IMR-90 (cell line): Measurements from ENCODE around the gene MLH1. TPM values are rescaled to one million over a fixed set of nuclear protein-coding genes. Genes with fewer than 3 reads are reported as not detected.
A peak's percentile ranks its signal among the peaks of the same experiment; 100 is the strongest.

Experiments
- ATAC-seq: fragments of 200-7000 bp; cut with Tn5 transposase; 2 replicates; pipeline ENCODE4 v1.9.1; 2020; ENCODE audit warnings: low read depth, mild to moderate bottlenecking, moderate library complexity
- BruUV-seq: library from RNA; stranded (reverse); fragments of 400-500 nt; replicated peaks from 2 replicates; lab custom pipeline; 2021; lab: Mats Ljungman, UMichigan
- CTCF ChIA-PET: fragments of 300-600 bp; formaldehyde crosslinking; extraction: SDS; loops from one replicate; lab custom pipeline; 2021; ENCODE audit warnings: antibody characterized with exemption; lab: Yijun Ruan, JAX
- POLR2A ChIA-PET: fragments of 300-600 bp; sonication (Branson Sonifier 250); formaldehyde crosslinking; loops from one replicate; lab custom pipeline; 2022; ENCODE audit warnings: antibody characterized with exemption; ENCODE audit not compliant: unreplicated experiment; lab: Charles Lee
- DNase-seq: peaks from one replicate; pipeline ENCODE4 v3.0.0; 2013
- H2AFZ ChIP-seq: replicated peaks from 2 replicates; pipeline ENCODE3; 2013; ENCODE audit warnings: low read length, mild to moderate bottlenecking; ENCODE audit not compliant: poor library complexity
- H2AK5ac ChIP-seq: 2 replicates; pipeline ENCODE4 v1.6.1; 2013; ENCODE audit warnings: low read depth, low read length, inconsistent platforms
- H2AK9ac ChIP-seq: replicated peaks from 2 replicates; pipeline ENCODE3; 2013; ENCODE audit warnings: mild to moderate bottlenecking, low read depth, low read length, moderate library complexity; ENCODE audit not compliant: poor library complexity
- H2BK120ac ChIP-seq: 2 replicates; pipeline ENCODE4 v1.6.1; 2013; ENCODE audit warnings: low read depth, low read length, inconsistent platforms
- H2BK15ac ChIP-seq: 3 replicates; pipeline ENCODE4 v1.6.1; 2013; ENCODE audit warnings: low read depth, low read length, inconsistent platforms
- H2BK20ac ChIP-seq: 2 replicates; pipeline ENCODE4 v1.6.1; 2013; ENCODE audit warnings: low read depth, mild to moderate bottlenecking, inconsistent platforms, low read length, moderate library complexity
- H2BK5ac ChIP-seq: 2 replicates; pipeline ENCODE4 v1.6.1; 2013; ENCODE audit warnings: mild to moderate bottlenecking, low read depth, low read length, inconsistent platforms; ENCODE audit not compliant: poor library complexity, severe bottlenecking
- H3K14ac ChIP-seq: replicated peaks from 2 replicates; pipeline ENCODE4 v1.6.1; 2013; ENCODE audit warnings: low read depth, low read length, inconsistent platforms
- H3K18ac ChIP-seq: 2 replicates; pipeline ENCODE4 v1.6.1; 2013; ENCODE audit warnings: low read depth, low read length, control low read depth
- H3K23ac ChIP-seq: 2 replicates; pipeline ENCODE4 v1.6.1; 2013; ENCODE audit warnings: low read depth, low read length, inconsistent platforms
- H3K27ac ChIP-seq: 2 replicates; pipeline ENCODE4 v1.5.1; 2013; ENCODE audit warnings: mild to moderate bottlenecking, control low read depth, low read length; ENCODE audit not compliant: insufficient read depth
- H3K27me3 ChIP-seq: 2 replicates; pipeline ENCODE4 v1.6.1; 2013; ENCODE audit warnings: low read length; ENCODE audit not compliant: control insufficient read depth, insufficient read depth
- H3K36me3 ChIP-seq: 2 replicates; pipeline ENCODE4 v1.6.1; 2013; ENCODE audit warnings: low read length, mixed read lengths; ENCODE audit not compliant: control insufficient read depth, insufficient read depth
- H3K4ac ChIP-seq: 2 replicates; pipeline ENCODE4 v1.6.1; 2013; ENCODE audit warnings: low read depth, low read length, inconsistent platforms
- H3K4me1 ChIP-seq: 2 replicates; pipeline ENCODE4 v1.6.1; 2013; ENCODE audit warnings: low read length, mixed read lengths; ENCODE audit not compliant: control insufficient read depth, insufficient read depth
- H3K4me2 ChIP-seq: 2 replicates; pipeline ENCODE4 v1.6.1; 2013; ENCODE audit warnings: low read depth, mild to moderate bottlenecking, control low read depth, low read length, moderate library complexity
- H3K4me3 ChIP-seq: 2 replicates; pipeline ENCODE4 v1.5.1; 2013; ENCODE audit warnings: low read depth, mild to moderate bottlenecking, control low read depth, low read length, moderate library complexity; ENCODE audit not compliant: insufficient read depth
- H3K56ac ChIP-seq: 2 replicates; pipeline ENCODE4 v1.6.1; 2013; ENCODE audit warnings: low read length, inconsistent platforms; ENCODE audit not compliant: insufficient read depth; ENCODE audit errors: extremely low read depth
- H3K79me1 ChIP-seq, 2 experiments: 2 replicates each; pipeline ENCODE4 v1.6.1; 2013; ENCODE audit warnings: low read length in 2 of 2, inconsistent platforms in 1 of 2, low read depth in 1 of 2
- H3K9ac ChIP-seq: 2 replicates; pipeline ENCODE4 v1.6.1; 2013; ENCODE audit warnings: low read depth, low read length, control low read depth
- H3K9me1 ChIP-seq: 2 replicates; pipeline ENCODE4 v1.6.1; 2013; ENCODE audit warnings: low read length, inconsistent platforms; ENCODE audit not compliant: insufficient read depth
- H3K9me3 ChIP-seq: 2 replicates; pipeline ENCODE4 v1.6.1; 2013; ENCODE audit warnings: low read length; ENCODE audit not compliant: control insufficient read depth, insufficient read depth
- H4K20me1 ChIP-seq: 2 replicates; pipeline ENCODE4 v1.6.1; 2013; ENCODE audit warnings: low read length, inconsistent platforms; ENCODE audit not compliant: insufficient read depth
- H4K5ac ChIP-seq: 2 replicates; pipeline ENCODE4 v1.6.1; 2013; ENCODE audit warnings: mild to moderate bottlenecking, low read depth, low read length, control low read depth
- H4K8ac ChIP-seq, 2 experiments: 2 replicates each; pipeline ENCODE4 v1.6.1; 2013; ENCODE audit warnings: low read depth in 2 of 2, low read length in 2 of 2, control low read depth in 1 of 2, inconsistent platforms in 1 of 2
- H4K91ac ChIP-seq: 2 replicates; pipeline ENCODE4 v1.6.1; 2013; ENCODE audit warnings: low read depth, low read length, inconsistent platforms; ENCODE audit not compliant: insufficient read depth
- CEBPB ChIP-seq: IDR thresholded peaks from 2 replicates; pipeline ENCODE4 v1.6.1; 2012; ENCODE audit warnings: low read depth, low read length, improper control_type of control experiment
- RCOR1 ChIP-seq: IDR thresholded peaks from 2 replicates; pipeline ENCODE4 v1.6.1; 2012; ENCODE audit warnings: mild to moderate bottlenecking, low read length, improper control_type of control experiment; ENCODE audit not compliant: insufficient replicate concordance
- WGBS, 2 experiments: methylation state at CpG; one replicate each; pipeline versions ENCODE4 v1.1.5 to v1.1.7; 2013; ENCODE audit warnings: missing lambda C conversion rate in 2 of 2; ENCODE audit not compliant: insufficient read length in 1 of 2; ENCODE audit errors: extremely low coverage in 2 of 2; 5-methylcytosine and 5-hydroxymethylcytosine counted together
- dilution Hi-C: fragments of 300-500 bp; cut with HindIII; formaldehyde crosslinking; loops from one replicate; pipeline ENCODE4 v1.14.3; 2018; ENCODE audit warnings: low sequenced_read_pairs; ENCODE audit not compliant: unreplicated experiment
- in situ Hi-C: fragments of 300-500 bp; cut with MboI; formaldehyde crosslinking; loops from 3 replicates; pipeline ENCODE4 v1.14.3; 2019; ENCODE audit warnings: low sequenced_read_pairs, inconsistent platforms, mixed read lengths
- intact Hi-C: fragments of 100-400 bp; cut with micrococcal nuclease; formaldehyde crosslinking; loops from 2 replicates; pipeline ENCODE4 v1.10.0; 2022
- polyA plus RNA-seq, 3 experiments: library from polyadenylated mRNA; depleted of rRNA; stranded (reverse); fragments of >200 nt; gene quantifications; 2 replicates each; pipeline ENCODE4 v1.2.3, GENCODE V29; 2012; ENCODE audit warnings: low replicate concordance in 1 of 3
- total RNA-seq: library from RNA; depleted of rRNA; stranded (reverse); fragments of >200 nt; gene quantifications from 2 replicates; pipeline ENCODE4 v1.2.3, GENCODE V29; 2012

MLH1 gene
- total and polyA plus RNA-seq, 2 of the 4 experiments (the other 2 are of a cell fraction): 30.2 to 54.1 TPM

DNA sequence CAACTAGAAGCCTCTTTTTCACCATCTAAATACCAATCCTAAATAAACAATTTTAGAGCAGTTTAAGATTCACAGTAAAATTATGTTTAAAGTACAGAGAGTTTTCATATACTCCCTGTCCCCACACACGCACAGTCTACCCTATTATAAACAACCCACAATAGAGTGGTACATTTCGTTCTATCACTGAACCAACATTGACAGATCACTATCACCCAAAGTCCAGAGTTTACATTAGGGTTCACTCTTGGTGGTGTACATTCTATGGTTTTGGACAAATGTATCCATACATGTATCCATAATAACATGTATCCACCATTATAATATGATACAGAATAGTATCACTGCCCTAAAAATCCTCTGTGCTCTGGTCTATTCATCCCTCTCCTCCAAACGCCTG lies 89.0 kb downstream of the MLH1 start:
- no peak overlapping the region for H4K5ac ChIP-seq
- no peaks in the 10 kb centered on the region for H3K27me3 ChIP-seq
- no peak overlapping the region for H2AK9ac ChIP-seq
- H3K4me3 ChIP-seq: no peak overlapping the region
- H2AK5ac ChIP-seq: no peak overlapping the region
- H3K18ac ChIP-seq: no peak overlapping the region
- H4K8ac ChIP-seq: no peak overlapping the region
- ChIA-PET CTCF (no interaction called here), POLR2A (no interaction called here)
- intact Hi-C loops (no loop called here), dilution Hi-C loops (no loop called here), in situ Hi-C loops (no loop called here)
- no peak for DNase-seq
- peaks cover 22 to 24% of the 10 kb centered on the region in 2 experiments for H3K79me1 ChIP-seq
- no peak overlapping the region for H3K14ac ChIP-seq
- 40% methylated on average over 1 of the region's 3 CpGs; no CpG with 5 or more reads in 1 of the 2 experiments for WGBS, 2 experiments
- no peak overlapping the region for H3K56ac ChIP-seq
- H3K4me2 ChIP-seq: no peak overlapping the region
- no peak overlapping the region for H3K23ac ChIP-seq
- no peak overlapping the region for H3K4ac ChIP-seq
- TF ChIP-seq RCOR1 (no peak), CEBPB (no peak)
- H2BK120ac ChIP-seq: no peak overlapping the region
- H4K20me1 ChIP-seq: no peaks in the 10 kb centered on the region
- H2BK20ac ChIP-seq: 0 out of 2 replicates have a peak overlapping the region, but pooled peaks have one; percentile 27
- no peak overlapping the region for H4K91ac ChIP-seq
- no peak overlapping the region for H2AFZ ChIP-seq
- peaks cover 8% of the 10 kb centered on the region; the same call in 1 of the 2 replicates for H3K36me3 ChIP-seq
- no peaks in the 10 kb centered on the region for H3K9me3 ChIP-seq
- H3K4me1 ChIP-seq: no peaks in the 10 kb centered on the region; the same call in 1 of the 2 replicates
- H3K27ac ChIP-seq: no peak overlapping the region
- BruUV-seq: no TSS peak
- H3K9ac ChIP-seq: no peak overlapping the region
- H2BK5ac ChIP-seq: no peak overlapping the region
- no peaks in the 10 kb centered on the region for H3K9me1 ChIP-seq
- no peak overlapping the region for H2BK15ac ChIP-seq
- no peak for ATAC-seq
